SHP77 (cell line): ENCODE measurements around the gene MIEF2.
"Not testable (repeated sequence)": the region's sequence is repeated elsewhere in the genome, so short reads cannot be mapped to it uniquely, and the experiment has no call there.

Experiments used
- DNase-seq, 2 experiments: peaks; one replicate each; lab custom pipeline; 2025; lab: John Stamatoyannopoulos, UW

The MIEF2 gene

DNA sequence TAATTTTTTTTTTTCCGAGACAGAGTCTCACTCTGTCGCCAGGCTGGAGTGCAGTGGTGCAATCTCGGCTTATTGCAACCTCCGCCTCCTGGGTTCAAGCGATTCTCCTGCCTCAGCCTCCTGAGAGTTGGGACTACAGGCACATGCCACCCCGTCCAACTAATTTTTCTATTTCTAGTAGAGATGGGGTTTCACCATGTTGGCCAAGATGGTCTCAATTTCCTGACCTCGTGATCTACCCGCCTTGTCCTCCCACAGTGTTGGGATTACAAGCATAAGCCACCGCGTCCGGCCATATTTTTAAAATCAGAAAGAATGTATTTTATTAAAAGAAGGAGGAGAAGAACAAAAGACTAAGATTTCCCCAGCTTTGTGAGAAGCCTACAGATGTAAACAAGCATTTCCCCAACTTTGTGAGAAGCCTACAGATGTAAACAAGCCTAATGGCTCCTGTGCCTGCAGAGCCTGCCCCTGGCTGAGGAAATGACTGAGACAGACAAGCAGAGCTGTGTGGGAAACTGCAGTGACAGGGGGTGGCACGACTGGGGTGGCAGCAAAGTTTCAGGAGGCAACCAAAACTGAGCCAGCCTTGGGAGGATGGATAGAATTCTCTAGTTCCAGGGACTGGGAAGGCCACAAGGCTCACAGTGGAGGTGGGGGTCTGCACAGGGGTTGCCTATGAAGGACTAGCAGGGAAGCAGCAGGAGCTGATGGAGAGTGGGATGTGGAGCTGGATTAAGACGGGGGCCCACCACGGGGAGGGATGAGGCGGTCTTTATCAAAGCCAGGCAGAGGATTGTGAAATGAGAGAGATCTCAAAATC is 31.5 kb downstream of the MIEF2 start:
- no peak for DNase-seq

DNA sequence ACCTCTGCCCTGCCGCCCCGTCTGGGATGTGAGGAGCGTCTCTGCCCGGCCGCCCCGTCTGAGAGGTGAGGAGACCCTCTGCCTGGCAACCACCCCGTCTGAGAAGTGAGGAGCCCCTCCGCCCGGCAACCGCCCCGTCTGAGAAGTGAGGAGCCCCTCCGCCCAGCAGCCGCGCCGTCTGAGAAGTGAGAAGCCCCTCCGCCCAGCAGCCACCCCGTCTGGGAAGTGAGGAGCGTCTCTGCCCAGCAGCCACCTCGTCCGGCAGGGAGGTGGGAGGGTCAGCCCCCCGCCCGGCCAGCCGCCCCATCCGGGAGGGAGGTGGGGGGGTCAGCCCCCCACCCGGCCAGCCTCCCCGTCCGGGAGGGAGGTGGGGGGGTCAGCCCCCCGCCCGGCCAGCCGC is 37.6 kb downstream of the MIEF2 start:
- not testable (repeated sequence) for DNase-seq

DNA sequence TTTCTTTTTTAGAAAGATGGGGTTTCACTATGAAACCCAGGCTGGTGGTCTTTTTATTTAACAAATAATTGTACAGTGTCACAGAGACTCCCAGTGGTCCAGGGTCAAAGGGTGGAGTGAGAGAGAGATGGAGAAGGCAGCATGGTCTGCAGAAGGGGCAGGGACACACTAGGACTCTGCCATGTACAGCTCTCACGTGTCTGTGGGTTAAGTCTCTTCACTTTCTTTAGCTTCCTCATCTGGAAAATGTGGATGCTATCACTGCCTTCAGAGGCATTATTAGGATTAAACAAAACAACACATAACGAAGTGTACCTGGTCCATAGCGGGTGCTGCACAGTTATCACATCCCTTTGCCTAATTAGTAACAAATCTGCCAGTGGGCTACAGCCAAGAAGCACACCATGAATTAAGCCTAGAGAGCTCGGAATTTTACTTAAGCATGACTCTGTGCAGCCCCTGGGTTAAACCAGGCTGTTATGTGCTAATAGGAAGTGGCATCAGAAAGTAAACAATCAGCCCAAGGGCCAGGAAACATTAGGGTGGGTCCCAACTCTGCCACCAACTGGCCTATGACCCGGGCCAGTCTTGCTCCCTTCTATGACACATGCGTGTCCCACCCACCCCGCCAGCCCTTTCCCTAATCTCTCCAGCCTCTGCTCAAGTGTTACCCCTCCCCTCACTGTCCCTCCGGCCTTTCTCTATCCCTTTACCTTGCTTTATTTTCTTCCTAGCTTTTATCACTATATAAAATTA is 40.4 kb downstream of the MIEF2 start:
- no peak for DNase-seq

DNA sequence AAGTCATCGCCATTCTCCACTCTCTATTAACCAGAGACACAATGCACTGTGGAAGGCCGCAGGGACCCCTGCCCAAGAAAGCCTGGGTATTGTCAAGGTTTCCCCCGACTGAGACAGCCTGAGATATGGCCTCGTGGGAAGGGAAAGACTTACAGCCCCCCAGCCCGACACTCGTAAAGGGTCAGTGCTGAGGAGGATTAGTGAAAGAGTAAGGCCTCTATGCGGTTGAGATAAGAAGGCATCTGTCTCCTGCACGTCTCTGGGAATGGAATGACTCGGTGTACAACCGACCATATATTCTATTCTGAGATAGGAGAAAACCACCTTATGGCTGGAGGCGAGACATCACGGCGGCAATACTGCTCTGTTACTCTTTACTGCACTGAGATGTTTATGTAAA is 42.7 kb downstream of the MIEF2 start:
- not testable (repeated sequence) for DNase-seq

DNA sequence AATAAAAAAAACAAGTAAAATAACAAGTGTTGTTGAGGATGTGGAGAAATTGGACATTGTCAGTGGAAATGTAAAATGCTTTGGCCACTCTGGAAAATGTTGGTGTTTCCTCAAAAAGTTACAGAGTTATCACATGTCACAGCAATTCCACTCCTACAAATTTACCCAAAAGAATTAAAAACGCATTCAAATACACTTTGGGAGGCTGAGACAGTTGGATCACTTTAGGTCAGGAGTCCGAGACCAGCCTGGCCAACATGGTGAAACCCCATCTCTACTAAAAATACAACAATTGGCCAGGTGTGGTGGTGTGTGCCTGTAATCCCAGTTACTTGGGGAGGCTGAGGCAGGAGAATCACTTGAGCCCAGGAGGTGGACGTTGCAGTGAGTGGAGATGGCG is 48.7 kb downstream of the MIEF2 start:
- no peak for DNase-seq

DNA sequence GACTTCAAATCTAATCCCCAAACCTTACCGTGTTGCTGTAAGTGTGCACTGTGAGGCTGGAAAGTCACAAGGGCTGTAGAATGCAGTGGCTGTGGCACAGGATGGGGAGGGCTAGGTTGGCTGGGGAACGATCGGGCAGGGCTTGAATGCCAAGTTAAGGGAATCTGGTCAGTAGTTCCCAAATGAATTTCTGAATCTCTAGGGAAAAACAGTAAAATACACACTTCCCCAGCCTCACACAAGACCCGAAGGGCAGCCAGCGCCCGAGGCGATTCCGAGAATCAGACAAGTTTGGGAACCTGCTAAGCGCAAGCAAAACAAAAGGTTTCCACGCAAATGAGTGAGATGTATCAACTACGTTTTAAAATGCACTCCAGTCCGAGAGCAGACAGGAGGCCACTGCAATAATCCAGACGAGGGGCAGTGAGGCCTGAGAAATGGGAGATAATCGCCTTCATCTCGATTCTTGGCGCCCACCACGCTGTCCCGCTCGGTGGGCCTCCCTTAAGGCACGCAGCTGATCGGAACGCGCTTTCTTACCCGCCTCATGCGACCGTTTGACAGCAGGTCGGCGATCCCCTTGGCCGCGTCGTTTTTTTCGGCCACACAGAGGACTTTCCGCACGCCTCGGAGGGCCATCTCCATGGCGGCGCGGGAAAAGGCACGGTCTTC is 53.7 kb downstream of the MIEF2 start:
- no peak for DNase-seq

DNA sequence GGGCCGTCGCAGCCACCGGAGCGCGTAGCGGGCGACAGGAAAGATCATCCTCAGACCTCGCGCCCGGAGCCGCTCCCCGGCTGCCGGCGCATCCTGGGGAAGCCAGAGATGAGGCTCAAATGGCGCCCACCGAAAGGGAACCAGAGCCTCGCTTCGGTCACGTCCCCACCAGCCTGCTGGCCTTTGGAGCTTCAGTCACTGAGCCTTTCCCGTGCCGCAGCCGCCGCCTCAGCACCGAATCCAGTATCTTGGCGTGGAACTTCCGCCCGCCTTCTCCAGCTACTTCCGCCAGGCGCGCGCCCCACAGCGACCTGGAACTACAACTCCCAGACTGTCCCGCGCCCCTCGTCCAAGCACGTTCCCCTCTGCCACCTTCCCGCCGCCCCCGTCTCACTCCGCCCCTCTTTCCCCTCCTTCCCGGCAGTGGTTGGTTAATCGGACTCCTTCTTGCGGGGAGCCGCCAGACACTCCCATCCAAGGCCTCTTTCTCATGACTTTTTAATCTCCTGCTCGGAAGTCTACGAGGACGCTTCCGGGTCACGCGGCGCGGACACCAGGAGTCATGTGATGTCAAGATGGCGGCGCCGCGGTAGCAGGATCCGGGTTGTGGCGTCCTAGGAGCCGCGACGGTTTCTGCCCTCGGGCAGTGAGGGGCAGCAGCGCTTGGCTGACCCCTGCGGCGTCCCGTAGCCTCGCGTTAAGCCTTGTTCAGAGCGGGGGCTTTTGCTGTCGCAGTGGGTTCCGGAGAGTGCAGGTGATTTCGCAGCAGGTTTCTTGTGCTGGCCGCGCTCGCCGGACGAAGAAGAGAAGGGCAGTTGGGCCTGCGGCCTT is 54.5 kb downstream of the MIEF2 start, which contains the start of the genes SMCR8 and TOP3A:
Gene SMCR8, plus strand, starts transcription at position 563 of the 831 bp plus-strand sequence. CDS start 497 bp downstream, outside the sequence.
Gene TOP3A, minus strand, starts transcription at position 264 of the 831 bp plus-strand sequence. Its CDS starts 216 bp downstream, at position 48.
- DNase-seq: peak; percentile 99 to 100

DNA sequence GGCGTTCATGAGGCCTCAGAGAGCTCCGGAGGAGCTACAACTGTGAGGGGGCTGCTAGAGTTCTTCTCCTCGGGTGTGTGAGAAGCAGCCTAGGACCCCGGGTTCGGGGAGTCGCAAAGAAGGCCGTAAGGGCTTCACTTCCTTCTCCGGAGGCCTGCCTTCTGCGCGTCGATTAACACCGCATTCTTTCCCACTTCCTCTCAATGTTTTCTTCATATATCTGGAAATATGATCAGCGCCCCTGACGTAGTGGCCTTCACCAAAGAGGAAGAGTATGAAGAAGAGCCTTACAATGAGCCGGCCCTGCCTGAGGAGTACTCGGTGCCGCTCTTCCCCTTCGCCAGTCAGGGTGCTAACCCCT is 55.1 kb downstream of the MIEF2 start:
- no peak for DNase-seq

DNA sequence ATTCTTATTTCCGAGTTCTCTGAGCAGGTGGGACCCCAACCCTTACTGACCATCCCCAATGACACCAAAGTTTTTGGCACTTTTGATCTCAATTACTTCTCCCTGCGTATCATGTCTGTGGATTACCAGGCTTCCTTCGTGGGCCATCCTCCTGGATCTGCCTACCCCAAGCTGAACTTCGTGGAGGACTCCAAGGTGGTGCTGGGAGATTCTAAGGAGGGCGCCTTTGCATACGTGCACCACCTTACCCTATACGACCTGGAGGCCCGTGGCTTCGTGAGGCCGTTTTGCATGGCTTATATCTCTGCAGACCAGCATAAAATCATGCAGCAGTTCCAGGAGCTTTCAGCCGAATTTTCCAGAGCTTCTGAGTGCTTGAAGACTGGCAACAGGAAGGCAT is 55.5 kb downstream of the MIEF2 start:
- DNase-seq: no peak
